ENCODE data around the gene PRR30. TPM values are rescaled to one million over a fixed set of nuclear protein-coding genes. Genes with fewer than 3 reads are reported as not detected.

The PRR30 gene
- total and polyA plus RNA-seq, 2 of the 4 experiments (the other 2 are of a cell fraction): not detected

- dilution Hi-C loops (cut with HindIII; ENCODE audit: low sequenced_read_pairs, unreplicated experiment): no loop called here
- CTCF ChIA-PET: interaction anchor here (1.4 kb wide), 1 partner anchor 9 kb away, joined by 9 read pairs; no protein-coding TSS in a partner anchor
Measured at GRCh38 chr2:27125104-27125503, 14.1 kb downstream of the PRR30 start.

More at GRCh38 chr2:27125104-27125503, 14.1 kb downstream of the PRR30 start:
- Histone ChIP-seq H4K8ac (ENCODE audit: low read depth in 2 of 2, low read length in 2 of 2) (no peak overlapping the region), H3K23ac (ENCODE audit: low read depth, low read length) (no peak overlapping the region), H2AFZ (replicated peaks; ENCODE audit: low read length, poor library complexity) (no peak overlapping the region), H2BK120ac (ENCODE audit: low read depth, low read length) (no peak overlapping the region), H3K4ac (ENCODE audit: low read depth, low read length) (no peak overlapping the region), H3K9me1 (ENCODE audit: insufficient read depth, low read length) (0 out of 2 replicates have a peak, but pooled peaks cover 4% of the 10 kb centered on the region), H3K9me3 (ENCODE audit: control insufficient read depth, insufficient read depth, low read length) (peaks cover 6% of the 10 kb centered on the region; the same call in 1 of the 2 replicates), H3K9ac (ENCODE audit: low read depth, low read length) (no peak overlapping the region), H3K56ac (ENCODE audit: extremely low read depth, insufficient read depth, low read length) (no peak overlapping the region), H2BK15ac (ENCODE audit: low read depth, low read length) (no peak overlapping the region), H2BK20ac (ENCODE audit: low read depth, low read length) (no peak overlapping the region), H4K91ac (ENCODE audit: insufficient read depth, low read depth, low read length) (no peak overlapping the region), H3K27me3 (ENCODE audit: control insufficient read depth, insufficient read depth, low read length) (peaks cover 33% of the 10 kb centered on the region), H3K14ac (replicated peaks; ENCODE audit: low read depth, low read length) (no peak overlapping the region), H3K4me3 (ENCODE audit: insufficient read depth, low read depth, low read length) (no peak overlapping the region), H3K4me1 (ENCODE audit: control insufficient read depth, insufficient read depth, low read length) (peaks cover 1% of the 10 kb centered on the region; the same call in 1 of the 2 replicates), H4K20me1 (ENCODE audit: insufficient read depth, low read length) (peaks cover 1% of the 10 kb centered on the region), H2BK5ac (ENCODE audit: low read depth, low read length, poor library complexity, severe bottlenecking) (no peak overlapping the region), H3K27ac (ENCODE audit: insufficient read depth, low read length) (no peak overlapping the region), H2AK9ac (replicated peaks; ENCODE audit: low read depth, low read length, poor library complexity) (no peak overlapping the region), H3K36me3 (ENCODE audit: control insufficient read depth, insufficient read depth, low read length) (peaks cover 7% of the 10 kb centered on the region; the same call in 1 of the 2 replicates), H4K5ac (ENCODE audit: low read depth, low read length) (no peak overlapping the region), H2AK5ac (ENCODE audit: low read depth, low read length) (no peak overlapping the region), H3K4me2 (ENCODE audit: low read depth, low read length) (no peak overlapping the region), H3K18ac (ENCODE audit: low read depth, low read length) (no peak overlapping the region), H3K79me1 (ENCODE audit: low read depth in 1 of 2, low read length in 2 of 2) (no peaks in the 10 kb centered on the region)
- TF ChIP-seq CTCF (conservative IDR thresholded peaks at IDR 0.05; ENCODE audit: low read depth, low read length) (no peak), RFX5 (IDR thresholded peaks at IDR 0.05; ENCODE audit: low read depth, low read length) (no peak), NFE2L2 (IDR thresholded peaks at IDR 0.05; ENCODE audit: low read depth, low read length) (no peak), CEBPB (IDR thresholded peaks at IDR 0.05; ENCODE audit: low read depth, low read length) (no peak), SMC3 (IDR thresholded peaks at IDR 0.05; ENCODE audit: low read depth, low read length) (no peak), MAZ (IDR thresholded peaks at IDR 0.05; ENCODE audit: borderline replicate concordance, low read depth, low read length) (no peak), MXI1 (IDR thresholded peaks at IDR 0.05; ENCODE audit: borderline replicate concordance, low read depth, low read length) (no peak), CHD1 (IDR thresholded peaks at IDR 0.05; ENCODE audit: low read depth, low read length) (no peak), MAFK (IDR thresholded peaks at IDR 0.05; ENCODE audit: low read depth, low read length) (no peak), RAD21 (IDR thresholded peaks at IDR 0.05; ENCODE audit: low read length) (no peak), RCOR1 (IDR thresholded peaks at IDR 0.05; ENCODE audit: insufficient replicate concordance, low read length) (no peak), BHLHE40 (IDR thresholded peaks at IDR 0.05; ENCODE audit: low read depth, low read length) (no peak), POLR2A (IDR thresholded peaks at IDR 0.05; ENCODE audit: low read depth, low read length) (no peak), FOS (IDR thresholded peaks at IDR 0.05; ENCODE audit: low read depth, low read length) (no peak), USF2 (IDR thresholded peaks at IDR 0.05; ENCODE audit: low read depth, low read length) (no peak)
- TF ChIP-seq, protein P1, sequence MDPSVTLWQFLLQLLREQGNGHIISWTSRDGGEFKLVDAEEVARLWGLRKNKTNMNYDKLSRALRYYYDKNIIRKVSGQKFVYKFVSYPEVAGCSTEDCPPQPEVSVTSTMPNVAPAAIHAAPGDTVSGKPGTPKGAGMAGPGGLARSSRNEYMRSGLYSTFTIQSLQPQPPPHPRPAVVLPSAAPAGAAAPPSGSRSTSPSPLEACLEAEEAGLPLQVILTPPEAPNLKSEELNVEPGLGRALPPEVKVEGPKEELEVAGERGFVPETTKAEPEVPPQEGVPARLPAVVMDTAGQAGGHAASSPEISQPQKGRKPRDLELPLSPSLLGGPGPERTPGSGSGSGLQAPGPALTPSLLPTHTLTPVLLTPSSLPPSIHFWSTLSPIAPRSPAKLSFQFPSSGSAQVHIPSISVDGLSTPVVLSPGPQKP (IDR thresholded peaks at IDR 0.05; ENCODE audit: borderline replicate concordance, low read depth, low read length): no peak
- no peak for DNase-seq
- in situ Hi-C loops (cut with MboI; ENCODE audit: low sequenced_read_pairs) (no loop called here), intact Hi-C loops (cut with micrococcal nuclease) (no loop called here)
- POLR2A ChIA-PET (ENCODE audit: unreplicated experiment): no interaction called here
- BruUV-seq (replicated peaks): no TSS peak
- 100% methylated on average over 1 of the region's 3 CpGs; no CpG with 5 or more reads in 1 of the 2 experiments for WGBS, 2 experiments (ENCODE audit: extremely low coverage in 2 of 2, insufficient read length in 1 of 2)
- ATAC-seq (ENCODE audit: low read depth): no peak

Data from IMR-90 (cell line).